Left lung (tissue), 10 donors: Measurements from ENCODE around the gene CPEB3. TPM values are rescaled to one million over a fixed set of nuclear protein-coding genes. Genes with fewer than 3 reads are reported as not detected.

Experiments used
- ATAC-seq: fragments of 200-7000 bp; cut with Tn5 transposase; one replicate; pipeline ENCODE4 v1.9.1; 2020; ENCODE audit warnings: moderate library complexity
- DNase-seq, 4 donors: peaks; one replicate each; pipeline ENCODE4 v3.0.0-alpha.2; 2013 to 2020
- H3K27ac ChIP-seq, 2 donors: fragments of 200-600 bp; sonication (generic) in 1 of 2; one replicate each; pipeline versions ENCODE4 v1.5.0 to v1.8.0; 2020 to 2021
- H3K27me3 ChIP-seq, 2 donors: fragments of 200-600 bp; sonication (generic) in 1 of 2; one replicate each; pipeline versions ENCODE4 v1.5.0 to v1.8.0; 2020 to 2021
- H3K36me3 ChIP-seq, 2 donors: fragments of 200-600 bp; sonication (generic) in 1 of 2; one replicate each; pipeline versions ENCODE4 v1.5.0 to v1.8.0; 2020 to 2021
- H3K4me1 ChIP-seq, 2 donors: fragments of 200-600 bp; one replicate each; pipeline ENCODE4 v1.8.0; 2021
- H3K4me3 ChIP-seq, 2 donors: fragments of 200-600 bp; sonication (generic) in 1 of 2; one replicate each; pipeline versions ENCODE4 v1.5.0 to v1.8.0; 2020 to 2021; ENCODE audit warnings: mild to moderate bottlenecking in 1 of 2
- H3K9me3 ChIP-seq, 2 donors: fragments of 200-600 bp; sonication (generic) in 1 of 2; one replicate each; pipeline versions ENCODE4 v1.5.0 to v1.8.0; 2020 to 2021
- intact Hi-C, 2 donors: fragments of 100-400 bp; cut with DNase I; formaldehyde crosslinking; loops; one replicate each; pipeline versions ENCODE4 v1.11.2 to v1.14.2; 2022
- polyA plus RNA-seq, 6 donors: library from polyadenylated mRNA; unstranded; fragments of 120-200 nt; gene quantifications; one replicate each; pipeline ENCODE4 v1.2.1, GENCODE V29; 2013; ENCODE audit not compliant: insufficient read length in 6 of 6
- total RNA-seq, 2 donors: library from RNA; stranded (reverse); fragmentation: NEBNext Ultra II Directional; extraction: Animal tissue kit (Norgen Biotek cat#: 25700); gene quantifications; one replicate each; pipeline ENCODE4 v1.2.1, GENCODE V29; 2021
- TF ChIP-seq, protein P1 (sequence below), 2 donors: fragments of 200-600 bp; sonication (generic) in 1 of 2; IDR thresholded peaks; one replicate each; pipeline versions ENCODE4 v1.5.0 to v1.8.0; 2021; ENCODE audit warnings: antibody characterized with exemption in 2 of 2
- donor health status: DM: no; HTN: yes; CAD: no.
- donor health status: DM: no; HTN: no; CAD: no.

Gene CPEB3
- total and polyA plus RNA-seq, 8 donors, result 2.9 to 4.3 (median 3.5) TPM

- H3K27ac ChIP-seq, result no peak overlapping the region
- ATAC-seq (no peak), DNase-seq (no peak)
- no peak overlapping the region for H3K4me3 ChIP-seq
- no peaks in the 10 kb centered on the region for H3K27me3 ChIP-seq
- TF ChIP-seq, protein P1, sequence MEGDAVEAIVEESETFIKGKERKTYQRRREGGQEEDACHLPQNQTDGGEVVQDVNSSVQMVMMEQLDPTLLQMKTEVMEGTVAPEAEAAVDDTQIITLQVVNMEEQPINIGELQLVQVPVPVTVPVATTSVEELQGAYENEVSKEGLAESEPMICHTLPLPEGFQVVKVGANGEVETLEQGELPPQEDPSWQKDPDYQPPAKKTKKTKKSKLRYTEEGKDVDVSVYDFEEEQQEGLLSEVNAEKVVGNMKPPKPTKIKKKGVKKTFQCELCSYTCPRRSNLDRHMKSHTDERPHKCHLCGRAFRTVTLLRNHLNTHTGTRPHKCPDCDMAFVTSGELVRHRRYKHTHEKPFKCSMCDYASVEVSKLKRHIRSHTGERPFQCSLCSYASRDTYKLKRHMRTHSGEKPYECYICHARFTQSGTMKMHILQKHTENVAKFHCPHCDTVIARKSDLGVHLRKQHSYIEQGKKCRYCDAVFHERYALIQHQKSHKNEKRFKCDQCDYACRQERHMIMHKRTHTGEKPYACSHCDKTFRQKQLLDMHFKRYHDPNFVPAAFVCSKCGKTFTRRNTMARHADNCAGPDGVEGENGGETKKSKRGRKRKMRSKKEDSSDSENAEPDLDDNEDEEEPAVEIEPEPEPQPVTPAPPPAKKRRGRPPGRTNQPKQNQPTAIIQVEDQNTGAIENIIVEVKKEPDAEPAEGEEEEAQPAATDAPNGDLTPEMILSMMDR (IDR thresholded peaks at IDR 0.05), result no peak
- H3K4me1 ChIP-seq, result peaks cover 0 to 4% of the 10 kb centered on the region in 2 donors
- no peaks in the 10 kb centered on the region for H3K36me3 ChIP-seq
- intact Hi-C loops, result no loop called here
- no peaks in the 10 kb centered on the region for H3K9me3 ChIP-seq
These were observed 159.5 kb downstream of the CPEB3 start for GRCh38 chr10:92131275-92131820.

- no peak for ATAC-seq
- H3K4me1 ChIP-seq, result peaks cover 0 to 8% of the 10 kb centered on the region in 2 donors
- no peaks in the 10 kb centered on the region for H3K9me3 ChIP-seq
- intact Hi-C loops, result no loop called here
- no peak overlapping the region for H3K27ac ChIP-seq
- H3K36me3 ChIP-seq, result no peaks in the 10 kb centered on the region
- H3K27me3 ChIP-seq, result no peaks in the 10 kb centered on the region
- no peak overlapping the region for H3K4me3 ChIP-seq
- TF ChIP-seq, protein P1 (IDR thresholded peaks at IDR 0.05), result no peak
- no peak for DNase-seq
These were observed 160.1 kb downstream of the CPEB3 start for GRCh38 chr10:92130622-92131274.

GRCh38 chr10:92126100-92126650 is 164.7 kb downstream of the CPEB3 start:
- intact Hi-C loops, result no loop called here
- ATAC-seq, result no peak
- H3K4me3 ChIP-seq, result no peak overlapping the region

DNA sequence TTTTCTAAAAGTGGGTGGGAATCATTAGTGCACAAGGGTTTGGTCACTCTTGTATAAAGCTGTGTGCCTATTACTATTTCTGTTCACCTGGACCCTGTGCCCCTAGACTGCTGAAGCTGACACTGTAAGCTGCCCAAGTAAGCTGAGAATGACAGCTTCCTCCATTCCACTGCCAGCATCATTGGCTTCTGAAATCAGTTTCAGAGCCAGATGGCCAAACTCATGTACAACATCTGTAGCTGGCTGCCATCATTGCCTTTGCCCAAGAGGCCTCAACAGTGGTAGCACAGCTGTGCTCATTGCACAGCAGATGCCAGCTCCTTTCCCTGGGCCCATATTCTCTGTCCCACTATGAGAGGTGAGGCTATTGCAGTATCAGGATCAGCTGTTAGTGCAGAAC is 165.7 kb downstream of the CPEB3 start:
- Histone ChIP-seq H3K4me1 (peaks cover 22 to 30% of the 10 kb centered on the region in 2 donors), H3K9me3 (no peaks in the 10 kb centered on the region), H3K36me3 (no peaks in the 10 kb centered on the region), H3K27ac (peak overlapping the region; percentile 46 to 49), H3K27me3 (no peaks in the 10 kb centered on the region), H3K4me3 (no peak overlapping the region)
- no peak for ATAC-seq
- intact Hi-C loops, result no loop called here
- TF ChIP-seq, protein P1 (IDR thresholded peaks at IDR 0.05), result no peak
- no peak for DNase-seq

More at GRCh38 chr10:92126100-92126650, 164.7 kb downstream of the CPEB3 start:
- Histone ChIP-seq H3K9me3 (no peaks in the 10 kb centered on the region), H3K36me3 (no peaks in the 10 kb centered on the region), H3K27me3 (no peaks in the 10 kb centered on the region), H3K27ac (no peak overlapping the region), H3K4me1 (peaks cover 22 to 30% of the 10 kb centered on the region in 2 donors)
- TF ChIP-seq, protein P1 (IDR thresholded peaks at IDR 0.05), result no peak
- no peak for DNase-seq

DNA sequence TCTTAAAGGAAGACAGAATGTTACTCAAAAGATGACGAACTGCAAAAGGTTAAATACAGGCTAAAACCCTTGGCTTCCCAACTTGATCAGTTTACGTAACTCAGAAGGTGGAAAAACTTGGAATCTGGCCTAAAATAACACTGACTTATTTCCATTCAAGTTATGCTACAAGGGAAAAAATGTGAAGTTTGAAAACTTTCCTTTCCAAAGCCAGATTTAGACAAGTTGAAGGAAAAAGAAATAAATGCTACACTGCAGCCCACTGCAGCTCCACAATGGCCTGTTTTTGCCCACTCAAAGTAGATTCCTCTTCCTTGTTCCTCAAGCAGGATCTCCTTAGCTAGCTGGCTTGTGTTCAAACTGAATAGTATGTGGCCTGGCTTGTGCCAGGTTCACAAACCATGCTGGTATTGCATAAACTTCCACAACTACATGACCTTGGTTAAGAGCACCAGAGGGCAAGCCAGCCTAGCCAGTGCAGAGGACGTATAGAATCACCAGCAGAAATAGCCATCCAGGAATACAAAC is 166.2 kb downstream of the CPEB3 start:
- peak overlapping the region; percentile 46 to 69 for H3K27ac ChIP-seq
- H3K27me3 ChIP-seq, result no peaks in the 10 kb centered on the region
- H3K9me3 ChIP-seq, result no peaks in the 10 kb centered on the region
- TF ChIP-seq, protein P1 (IDR thresholded peaks at IDR 0.05), result no peak
- peak; percentile 68 for ATAC-seq
- H3K4me3 ChIP-seq, result no peak overlapping the region
- H3K36me3 ChIP-seq, result no peaks in the 10 kb centered on the region
- peaks cover 22 to 30% of the 10 kb centered on the region in 2 donors for H3K4me1 ChIP-seq
- DNase-seq, result peak in 2 of 4 donors; percentile 36 to 63
- intact Hi-C loops, result no loop called here
